Measurements from ENCODE around the gene TSPAN5. TPM values are rescaled to one million over a fixed set of nuclear protein-coding genes. Genes with fewer than 3 reads are reported as not detected.

Gene TSPAN5
- polyA plus RNA-seq, 1 of the 3 experiments (the other 2 are of a cell fraction) = 38.6 TPM

DNA sequence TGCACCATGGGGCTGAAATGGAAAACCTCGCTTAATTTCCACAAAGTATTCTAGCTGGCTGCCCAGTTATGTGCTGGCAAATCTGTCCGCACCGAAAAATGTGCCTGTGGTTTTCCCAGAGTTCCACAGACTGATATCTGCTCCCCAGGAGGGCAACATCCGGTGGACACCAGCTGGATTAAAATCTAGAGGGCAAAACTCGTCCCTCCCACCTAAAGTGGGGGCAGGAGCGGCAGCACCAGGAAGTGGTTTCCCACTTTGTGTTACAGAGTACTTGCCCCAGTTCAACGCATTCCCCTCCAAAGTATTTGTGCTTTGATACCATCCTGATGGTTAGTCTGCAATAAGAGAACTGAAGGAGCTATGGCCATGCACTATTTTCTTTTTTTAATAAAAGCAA lies 187.6 kb downstream of the TSPAN5 start:
- H3K4me1 ChIP-seq (ENCODE audit: control insufficient read depth in 1 of 2, insufficient read depth in 2 of 2, low read depth in 1 of 2, low read length in 1 of 2) = peaks cover 0 to 4% of the 10 kb centered on the region in 2 experiments; a peak in 2 of 4 replicates
- no peak overlapping the region for H3K4me3 ChIP-seq (ENCODE audit: low read depth in 2 of 2, low read length in 1 of 2)
- peaks cover 21 to 30% of the 10 kb centered on the region in 2 experiments for H3K36me3 ChIP-seq (replicated peaks in 1 of 2; ENCODE audit: control insufficient read depth in 1 of 2, insufficient read depth in 2 of 2, low read length in 1 of 2)
- no peaks in the 10 kb centered on the region for H4K20me1 ChIP-seq (ENCODE audit: insufficient read depth)
- H2AFZ ChIP-seq (ENCODE audit: low read depth) = no peak overlapping the region
- H3K27me3 ChIP-seq (ENCODE audit: insufficient read depth) = no peaks in the 10 kb centered on the region
- POLR2A ChIA-PET = no interaction called here
- CTCF ChIA-PET = interaction anchor here (1.1 to 2.1 kb wide), 3 partner anchors 321 to 586 kb away, joined by 3 to 5 read pairs (median 3); no protein-coding TSS in a partner anchor
- H3K79me2 ChIP-seq (ENCODE audit: insufficient read depth) = no peaks in the 10 kb centered on the region
- H3K9me3 ChIP-seq = no peaks in the 10 kb centered on the region
- H3F3A ChIP-seq (replicated peaks; ENCODE audit: insufficient read depth) = peaks cover 12% of the 10 kb centered on the region
- DNase-seq = no peak
- H3K9ac ChIP-seq = no peak overlapping the region
- no peak overlapping the region for H3K27ac ChIP-seq (ENCODE audit: low read depth in 2 of 2, low read length in 1 of 2)
- TF ChIP-seq NRF1 (IDR thresholded peaks at IDR 0.05; ENCODE audit: low read depth, low read length) (no peak), TCF12 (IDR thresholded peaks at IDR 0.05) (no peak), RXRA (IDR thresholded peaks at IDR 0.05; ENCODE audit: borderline replicate concordance, low read depth) (no peak), ZBTB33 (IDR thresholded peaks at IDR 0.05; ENCODE audit: borderline replicate concordance, low read depth) (no peak), MXI1 (IDR thresholded peaks at IDR 0.05; ENCODE audit: low read depth, low read length) (no peak)
- H3K4me2 ChIP-seq = no peak overlapping the region
- 93% methylated on average over 7 of the region's 7 CpGs for WGBS (ENCODE audit: low lambda C conversion rate)
- H3K9me2 ChIP-seq = no peaks in the 10 kb centered on the region

- peaks cover 12% of the 10 kb centered on the region for H3F3A ChIP-seq (replicated peaks; ENCODE audit: insufficient read depth)
- H3K9me2 ChIP-seq = no peaks in the 10 kb centered on the region
- POLR2A ChIA-PET = no interaction called here
- peaks cover 20 to 27% of the 10 kb centered on the region in 2 experiments for H3K36me3 ChIP-seq (replicated peaks in 1 of 2; ENCODE audit: control insufficient read depth in 1 of 2, insufficient read depth in 2 of 2, low read length in 1 of 2)
- CTCF ChIA-PET = interaction anchor here (1.1 to 2.1 kb wide), 3 partner anchors 321 to 586 kb away, joined by 3 to 5 read pairs (median 3); no protein-coding TSS in a partner anchor
- no peaks in the 10 kb centered on the region for H3K79me2 ChIP-seq (ENCODE audit: insufficient read depth)
- no peak overlapping the region for H3K27ac ChIP-seq (ENCODE audit: low read depth in 2 of 2, low read length in 1 of 2)
- no peak overlapping the region for H3K4me3 ChIP-seq (ENCODE audit: low read depth in 2 of 2, low read length in 1 of 2)
- no peak overlapping the region for H3K4me2 ChIP-seq
- no peaks in the 10 kb centered on the region for H4K20me1 ChIP-seq (ENCODE audit: insufficient read depth)
- WGBS (ENCODE audit: low lambda C conversion rate) = 97% methylated on average over 3 of the region's 3 CpGs
- TF ChIP-seq USF1 (IDR thresholded peaks at IDR 0.05; ENCODE audit: borderline replicate concordance, low read depth) = no peak
- no peak for TF ChIP-seq FOXM1 (IDR thresholded peaks at IDR 0.05; ENCODE audit: low read depth)
- no peak for TF ChIP-seq RFX5 (IDR thresholded peaks at IDR 0.05; ENCODE audit: low read length)
- TF ChIP-seq YY1 (IDR thresholded peaks at IDR 0.05; ENCODE audit: low read depth) = no peak
- no peak for TF ChIP-seq ELF1 (IDR thresholded peaks at IDR 0.05)
- no peak for TF ChIP-seq ZBTB33 (IDR thresholded peaks at IDR 0.05; ENCODE audit: borderline replicate concordance, low read depth)
- no peak for TF ChIP-seq RCOR1 (IDR thresholded peaks at IDR 0.05; ENCODE audit: low read length)
- TF ChIP-seq, protein P1, sequence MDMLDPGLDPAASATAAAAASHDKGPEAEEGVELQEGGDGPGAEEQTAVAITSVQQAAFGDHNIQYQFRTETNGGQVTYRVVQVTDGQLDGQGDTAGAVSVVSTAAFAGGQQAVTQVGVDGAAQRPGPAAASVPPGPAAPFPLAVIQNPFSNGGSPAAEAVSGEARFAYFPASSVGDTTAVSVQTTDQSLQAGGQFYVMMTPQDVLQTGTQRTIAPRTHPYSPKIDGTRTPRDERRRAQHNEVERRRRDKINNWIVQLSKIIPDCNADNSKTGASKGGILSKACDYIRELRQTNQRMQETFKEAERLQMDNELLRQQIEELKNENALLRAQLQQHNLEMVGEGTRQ (IDR thresholded peaks at IDR 0.05; ENCODE audit: borderline replicate concordance, low read depth, low read length) = no peak
- DNase-seq = no peak
- H3K9me3 ChIP-seq = no peaks in the 10 kb centered on the region
- no peaks in the 10 kb centered on the region for H3K27me3 ChIP-seq (ENCODE audit: insufficient read depth)
- H2AFZ ChIP-seq (ENCODE audit: low read depth) = no peak overlapping the region
- H3K9ac ChIP-seq = no peak overlapping the region
- peaks cover 0 to 4% of the 10 kb centered on the region in 2 experiments; a peak in 2 of 4 replicates for H3K4me1 ChIP-seq (ENCODE audit: control insufficient read depth in 1 of 2, insufficient read depth in 2 of 2, low read depth in 1 of 2, low read length in 1 of 2)
These were observed 188.0 kb downstream of the TSPAN5 start for GRCh38 chr4:98470366-98470765.

Measured in SK-N-SH (cell line).